Ureter (tissue), 1 donor: ENCODE data around the gene CAPS2. TPM values are rescaled to one million over a fixed set of nuclear protein-coding genes. Genes with fewer than 3 reads are reported as not detected.

ENCODE experiments used
- total RNA-seq: library from RNA; stranded (reverse); gene quantifications from one replicate; pipeline ENCODE4 v1.2.4, GENCODE V29; 2023
- donor health status: DM: yes; HTN: yes; CAD: no.

CAPS2 gene
- total RNA-seq, 1 donor from 2014 or later, result 11.4 TPM

Other genes starting within 250 kb of the CAPS2 start
- not detected for gene KCNC2, start 120.5 kb downstream of the CAPS2 start, total RNA-seq
- not detected for gene GLIPR1L1, start 4.3 kb upstream of the CAPS2 start, total RNA-seq
- 0.62 TPM for gene GLIPR1L2, start 60.8 kb upstream of the CAPS2 start, total RNA-seq
- gene GLIPR1, start 150.4 kb upstream of the CAPS2 start, total RNA-seq, result 18.4 TPM
- gene KRR1, start 181.3 kb upstream of the CAPS2 start, total RNA-seq, result 70.9 TPM